Raji (cell line): Measurements from ENCODE around the gene INPP5K.

Experiments used
- POLR2A ChIP-seq: IDR thresholded peaks from 2 replicates; pipeline ENCODE4 v1.6.1; 2011; ENCODE audit warnings: low read depth, low read length, control low read depth; ENCODE audit not compliant: insufficient read depth

Gene INPP5K

DNA sequence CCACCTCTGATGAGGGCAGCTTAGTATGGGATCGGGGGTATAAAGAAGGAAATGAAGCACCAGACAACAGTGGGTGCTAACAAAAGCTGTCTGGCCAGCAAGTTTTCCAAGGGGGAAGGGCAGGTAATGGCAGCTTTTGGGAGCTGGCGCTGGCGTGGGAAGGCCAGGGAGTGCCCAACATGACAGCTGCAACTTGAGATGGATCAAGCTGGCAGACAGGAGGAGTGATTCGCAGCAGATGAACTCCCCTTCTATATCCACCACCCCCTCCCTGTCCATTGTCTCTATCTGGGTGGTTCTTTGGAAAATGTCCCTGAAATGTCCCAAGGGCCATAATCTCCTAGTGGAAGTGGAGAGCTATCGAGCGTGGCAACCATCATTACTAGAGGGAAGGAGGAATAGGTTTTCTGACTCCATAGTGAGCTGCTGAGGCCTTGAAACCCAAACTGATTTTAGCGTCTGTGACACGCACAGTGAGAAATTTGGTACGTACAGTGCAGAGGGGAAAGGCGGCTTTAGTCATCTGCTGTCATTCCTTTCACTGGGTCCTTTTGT is 4.8 kb upstream of the INPP5K start:
- TF ChIP-seq POLR2A, result no peak

DNA sequence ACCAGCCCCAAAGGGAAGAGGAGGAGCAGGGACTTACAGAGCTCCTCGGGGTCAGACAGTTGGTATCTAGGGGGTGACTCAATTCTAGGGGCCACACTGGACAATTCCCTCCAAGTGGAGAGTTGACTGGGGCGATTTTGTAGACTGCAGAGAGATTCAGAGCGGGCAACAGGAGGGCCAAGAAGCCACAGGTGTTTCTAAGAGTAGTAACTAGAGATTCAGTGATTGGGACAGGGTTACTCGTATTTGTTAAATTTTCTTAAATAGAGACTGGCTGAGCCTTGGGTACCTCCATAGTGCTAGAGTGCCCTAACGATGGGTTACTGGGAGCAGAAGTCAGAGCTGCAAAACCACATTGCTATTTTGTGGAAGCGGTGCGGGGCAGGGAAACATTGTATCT is 3.3 kb upstream of the INPP5K start:
- no peak for TF ChIP-seq POLR2A

DNA sequence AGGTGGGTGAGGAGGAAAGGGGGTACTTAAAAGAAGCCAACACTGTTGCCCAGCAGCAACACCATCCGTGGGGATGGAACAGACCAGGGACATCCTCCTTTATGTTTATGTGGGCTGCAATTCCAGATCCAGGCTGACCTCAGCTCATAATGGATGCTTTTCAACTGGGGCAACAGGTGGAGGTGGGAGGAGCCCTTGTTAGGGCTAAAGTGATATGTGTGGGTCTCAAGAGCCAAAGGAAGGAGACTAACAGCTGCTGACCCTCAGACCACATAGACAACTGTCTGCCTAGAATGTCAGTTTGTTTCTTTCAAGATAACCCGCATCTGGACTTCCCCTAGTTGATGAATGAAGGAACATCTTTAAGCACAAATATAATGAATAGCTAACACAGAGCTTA is 2.0 kb upstream of the INPP5K start:
- no peak for TF ChIP-seq POLR2A

DNA sequence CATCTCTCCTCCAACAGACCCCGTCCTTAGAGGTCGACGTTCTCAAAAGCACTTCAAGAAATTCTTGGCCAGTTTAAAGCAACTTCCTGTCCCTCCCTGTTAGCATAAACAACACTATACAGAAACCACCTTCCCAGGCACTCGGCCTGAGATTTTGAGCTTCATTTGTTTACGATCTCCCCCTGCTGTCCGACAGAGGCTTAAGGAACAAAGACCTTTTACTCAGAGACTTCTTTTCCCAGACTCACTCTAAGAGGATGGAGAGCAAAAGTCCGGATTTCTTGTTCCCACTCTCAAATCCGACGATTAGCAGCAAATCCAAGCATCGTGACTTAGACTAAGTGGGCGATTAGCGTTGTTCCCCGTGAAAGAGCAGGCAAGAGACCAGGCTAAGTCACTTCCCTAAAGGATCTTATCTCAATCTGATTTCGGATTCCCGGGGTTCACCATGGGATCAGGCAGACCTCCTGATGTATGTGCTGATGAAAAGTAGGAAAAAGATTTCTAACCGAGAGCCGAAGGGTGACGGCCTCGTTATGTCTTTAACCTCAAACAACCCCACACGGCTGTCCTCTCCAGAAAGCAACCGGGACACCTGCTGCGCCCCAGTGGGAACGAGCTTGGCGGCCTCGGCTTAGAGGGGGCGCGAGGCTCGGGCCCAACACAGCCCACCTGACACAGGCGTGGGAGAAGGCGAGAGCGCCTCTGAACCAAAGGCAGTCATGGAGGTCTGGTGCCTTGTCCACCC is 598 bp downstream of the INPP5K start:
- TF ChIP-seq POLR2A, result no peak

DNA sequence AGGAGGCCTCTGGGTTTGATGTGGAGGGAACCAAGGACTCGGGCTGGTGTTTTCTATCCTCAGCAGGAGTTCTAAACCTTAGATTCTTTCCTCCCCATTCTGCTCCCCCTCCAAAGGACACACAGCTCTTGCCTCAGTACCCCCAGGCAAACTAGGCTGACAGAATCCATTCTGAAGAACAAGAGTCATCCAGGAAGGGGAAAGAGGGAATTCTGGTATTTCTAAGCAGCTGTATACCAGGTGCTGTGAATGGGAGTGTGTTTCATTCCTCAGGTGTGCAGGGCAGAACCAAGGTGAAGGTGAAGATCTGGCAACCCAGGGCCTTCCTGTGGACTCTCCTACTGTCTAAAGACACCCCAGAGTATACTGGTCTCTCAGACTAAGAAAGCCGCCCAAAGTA is 4.1 kb downstream of the INPP5K start:
- no peak for TF ChIP-seq POLR2A

DNA sequence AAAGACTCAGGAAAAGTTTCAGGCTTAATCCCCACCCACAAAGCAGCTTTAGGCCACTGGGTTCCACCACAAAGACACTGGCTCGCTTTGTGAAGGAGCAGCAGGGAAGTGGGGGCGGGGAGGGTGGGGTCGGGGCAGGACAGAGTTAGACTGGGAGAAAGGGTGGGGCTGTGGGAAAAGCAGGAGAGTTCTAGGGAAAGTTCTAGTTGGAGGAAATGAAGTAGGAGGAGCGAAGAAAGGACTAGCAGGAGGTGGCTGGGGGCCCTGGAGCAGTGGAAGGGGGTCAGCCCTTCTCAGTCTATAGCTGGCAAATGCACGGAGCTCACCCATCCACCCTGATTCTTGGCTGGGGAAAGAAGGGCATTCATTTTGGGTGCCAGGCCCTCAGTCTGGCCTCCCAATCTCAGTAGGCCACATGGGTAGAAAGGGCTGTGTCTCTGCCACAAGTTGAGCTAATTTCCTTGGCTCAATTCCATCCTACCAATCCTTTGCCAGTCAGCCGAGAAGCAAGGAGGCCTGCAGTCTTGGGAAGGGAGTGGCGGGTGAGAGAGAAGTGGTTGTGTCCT is 4.6 kb downstream of the INPP5K start:
- no peak for TF ChIP-seq POLR2A

DNA sequence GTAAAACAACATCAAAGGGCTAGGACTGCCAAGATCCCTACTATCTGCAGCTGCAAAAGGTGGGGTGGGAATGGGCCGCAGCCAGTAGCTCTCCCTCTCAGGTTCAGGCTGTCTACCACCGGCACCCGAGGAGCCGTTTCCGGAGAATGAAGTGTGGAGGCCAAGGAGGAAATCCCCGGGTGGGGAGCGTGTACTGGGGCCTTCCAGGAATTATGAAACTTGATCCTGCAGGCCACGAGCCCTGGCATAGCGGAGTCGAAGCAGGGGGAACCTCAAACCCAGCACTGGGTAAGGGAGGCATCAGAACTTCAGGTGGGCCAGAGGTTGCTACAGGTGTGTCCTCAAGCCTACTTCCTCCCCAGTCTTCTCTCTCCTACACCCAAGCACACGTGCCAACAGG is 5.1 kb downstream of the INPP5K start:
- no peak for TF ChIP-seq POLR2A

DNA sequence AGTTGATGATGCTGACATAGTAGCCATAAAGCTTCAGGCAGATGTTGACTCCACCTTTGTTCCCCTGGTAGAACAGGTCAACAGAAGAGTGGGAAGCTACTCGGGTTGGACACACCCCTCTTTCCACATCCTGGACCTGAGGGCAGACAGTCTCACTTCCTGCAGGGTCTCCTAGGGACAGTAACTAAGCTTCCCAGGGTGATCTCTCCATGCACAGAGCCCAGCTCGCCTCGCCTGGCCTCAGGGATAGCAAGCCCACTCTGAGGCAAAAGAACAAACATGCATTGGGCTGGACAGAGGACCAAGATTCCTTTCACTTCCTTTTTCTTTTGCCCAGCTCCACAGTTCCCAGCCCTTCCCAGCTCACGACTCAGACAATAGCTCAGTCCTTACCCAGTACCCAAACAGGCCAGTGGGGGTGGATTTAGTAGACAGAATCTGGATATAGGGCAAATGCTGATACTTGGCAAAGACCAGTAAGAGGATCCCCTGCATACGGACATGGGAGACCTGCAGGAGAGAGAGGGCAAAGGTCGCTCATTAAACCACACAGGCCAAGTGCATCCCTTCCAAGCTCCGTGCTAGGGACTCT is 7.0 kb downstream of the INPP5K start:
- no peak for TF ChIP-seq POLR2A

DNA sequence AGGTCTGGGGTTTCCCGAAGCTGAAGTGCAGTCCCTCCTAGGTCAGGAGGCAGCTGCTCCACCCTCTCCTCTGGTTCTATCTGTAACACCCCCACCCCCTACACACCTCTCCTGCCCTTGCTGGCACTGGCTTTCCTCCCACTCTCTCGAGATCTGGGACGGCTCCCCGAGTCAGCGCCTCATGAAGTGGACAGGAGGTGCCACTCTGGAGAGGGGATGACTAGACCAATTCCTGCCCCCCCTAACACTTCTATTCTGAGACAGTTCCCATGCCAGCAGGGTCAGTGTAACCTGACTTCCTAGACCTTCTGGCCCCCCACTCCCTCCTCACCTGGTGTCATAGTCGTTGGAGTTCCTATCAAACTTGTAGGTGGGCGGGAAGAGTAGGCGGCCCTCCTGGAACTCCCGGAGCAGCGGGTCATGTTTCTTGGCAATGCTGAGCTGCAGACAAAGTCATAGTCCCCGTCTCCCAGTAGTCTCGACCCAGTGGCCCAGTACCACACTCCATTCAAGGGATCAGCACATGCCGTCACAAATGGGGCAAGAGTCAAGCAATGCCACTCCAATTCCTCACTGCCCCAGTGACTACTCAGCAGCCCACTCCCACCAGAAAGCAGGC is 9.7 kb downstream of the INPP5K start:
- TF ChIP-seq POLR2A, result no peak

DNA sequence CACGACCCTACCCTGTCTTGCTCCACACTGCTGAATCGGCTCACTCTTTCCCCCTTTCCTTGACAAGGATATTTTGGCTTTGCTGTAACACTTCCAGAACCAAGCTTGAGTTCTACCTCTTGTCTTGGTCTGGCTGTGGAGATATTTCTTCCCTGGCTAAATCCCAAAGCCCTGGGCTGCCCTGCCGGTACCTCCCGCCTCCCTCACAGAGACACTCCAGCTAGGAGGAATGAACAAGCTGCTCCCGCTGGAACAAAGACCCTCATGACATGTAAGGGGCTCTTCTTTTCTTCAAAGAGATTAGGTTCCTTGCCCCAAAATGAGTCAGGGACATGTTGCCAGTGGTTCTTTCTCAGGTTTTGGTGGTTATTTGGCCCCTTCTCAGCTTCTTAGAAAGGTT is 10.8 kb downstream of the INPP5K start:
- no peak for TF ChIP-seq POLR2A

DNA sequence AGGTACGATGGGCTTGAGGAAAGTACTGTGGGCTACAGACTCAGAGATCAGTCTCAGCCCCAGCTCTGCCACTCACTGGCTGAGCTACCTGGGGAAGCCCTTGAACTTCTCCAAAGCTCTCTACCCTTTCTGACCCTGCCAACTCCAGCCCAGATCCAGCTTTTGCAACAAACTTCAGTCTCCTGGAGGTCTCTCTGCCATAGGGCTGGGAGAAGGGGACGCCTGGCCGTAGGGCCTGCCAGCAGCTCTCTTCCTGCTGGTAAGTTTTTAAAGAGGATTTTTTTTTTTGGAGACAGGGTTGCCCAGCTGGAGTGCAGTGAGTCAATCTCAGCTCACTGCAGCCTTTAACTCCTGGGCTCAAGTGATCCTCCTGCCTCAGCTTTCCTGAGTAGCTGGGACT is 11.5 kb downstream of the INPP5K start:
- no peak for TF ChIP-seq POLR2A

DNA sequence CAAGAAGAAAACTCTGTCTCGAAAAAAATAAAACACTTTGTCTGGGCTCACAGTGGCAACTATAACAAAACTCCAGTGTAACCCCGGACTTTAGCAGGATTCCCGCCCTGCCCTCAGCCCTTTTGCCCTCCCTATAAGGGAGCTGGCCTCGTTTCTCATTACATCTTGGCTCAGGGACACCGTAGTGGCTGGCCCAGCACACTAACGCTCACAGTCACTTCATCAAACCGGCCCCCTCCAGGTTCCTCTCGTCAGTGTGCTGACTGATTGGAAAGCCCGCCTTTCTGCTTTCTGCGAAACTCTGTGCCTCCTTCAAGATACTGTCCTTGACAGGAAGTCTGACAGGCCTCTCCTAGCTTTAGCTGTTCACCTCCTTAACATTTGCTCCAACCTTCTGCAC is 12.7 kb downstream of the INPP5K start:
- TF ChIP-seq POLR2A, result no peak

DNA sequence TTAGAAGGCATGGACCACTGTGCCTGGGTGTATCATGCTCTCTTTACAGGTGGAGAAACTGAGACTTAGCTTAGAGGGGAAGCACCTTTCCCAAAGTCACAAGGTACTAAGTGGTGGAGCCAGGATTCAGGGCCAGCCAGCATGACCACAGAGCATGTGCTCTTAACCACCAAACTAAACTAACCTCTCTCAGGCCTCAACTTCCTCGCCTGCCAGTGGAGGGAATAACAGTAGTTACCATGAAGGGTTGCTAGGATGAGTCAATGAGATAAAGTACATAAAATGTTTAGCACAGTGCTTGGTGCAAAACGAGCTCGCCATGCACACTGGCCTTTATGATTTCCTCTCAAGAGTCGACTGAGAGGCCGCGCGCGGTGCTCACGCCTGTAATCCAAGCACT is 17.5 kb downstream of the INPP5K start:
- no peak for TF ChIP-seq POLR2A

DNA sequence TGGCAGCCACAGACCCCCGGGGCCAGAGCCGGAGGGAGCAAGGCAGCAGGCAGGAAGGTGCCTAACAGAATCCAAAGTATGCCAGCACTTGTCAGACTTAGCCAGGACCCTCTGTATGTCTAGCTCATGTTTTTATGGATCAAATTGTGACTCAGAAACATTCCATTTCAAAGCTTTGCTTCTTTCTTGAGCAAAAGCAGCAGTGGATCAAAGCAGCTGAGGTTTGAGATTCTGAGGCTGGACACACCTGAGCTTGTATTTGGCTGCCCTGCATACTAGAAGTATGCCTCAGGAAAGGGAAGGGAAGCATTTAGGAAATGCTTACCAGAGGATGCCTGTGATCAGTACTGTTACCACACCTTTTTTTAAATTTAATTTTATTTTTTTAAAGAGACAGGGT is 18.2 kb downstream of the INPP5K start:
- no peak for TF ChIP-seq POLR2A

DNA sequence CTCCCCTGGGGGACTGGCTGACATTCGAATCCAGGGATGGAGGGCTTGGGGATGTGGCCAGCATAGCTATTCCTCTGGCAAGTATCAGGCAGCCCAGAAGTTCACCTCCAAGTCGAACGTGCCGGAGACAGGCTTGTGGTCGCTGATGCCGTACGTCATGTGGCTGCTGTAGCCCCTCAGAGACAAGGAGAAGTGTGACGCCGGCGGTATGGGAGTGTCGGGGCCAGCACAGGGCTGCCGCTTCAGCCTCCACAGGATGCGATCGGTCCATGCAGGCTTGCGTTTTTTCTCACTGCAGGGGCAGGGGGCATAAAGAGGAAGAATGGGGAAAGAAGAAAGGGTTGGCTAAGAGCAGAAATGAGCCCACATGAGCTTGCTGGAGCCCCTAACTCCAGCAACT is 18.6 kb downstream of the INPP5K start:
- TF ChIP-seq POLR2A, result no peak

DNA sequence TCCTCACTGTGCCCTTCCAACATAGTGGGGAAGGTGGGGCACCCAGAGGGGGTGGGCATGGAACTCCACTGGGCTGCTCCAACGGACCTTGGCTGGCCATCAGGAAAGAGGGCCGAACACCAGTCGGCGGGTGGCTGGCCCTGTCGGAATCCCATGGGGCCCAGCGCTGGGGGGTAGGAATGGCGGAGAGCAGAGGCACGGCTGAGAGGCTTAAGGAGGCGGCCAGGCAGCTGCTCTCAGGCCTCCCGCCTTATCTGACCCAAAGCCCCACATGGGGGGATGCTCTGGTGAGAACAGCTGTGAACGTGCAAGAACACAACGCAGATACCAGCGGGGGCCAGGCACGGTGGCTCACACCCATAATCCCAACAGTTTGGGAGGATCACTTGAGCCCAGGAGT is 19.5 kb downstream of the INPP5K start:
- no peak for TF ChIP-seq POLR2A
